GM12874 (cell line): ENCODE data around the gene YEATS2.

Source experiments
- TF ChIP-seq, protein P1 (sequence below): IDR thresholded peaks from 2 replicates; pipeline ENCODE4 v1.5.1; 2011; ENCODE audit warnings: low read depth, mild to moderate bottlenecking, control low read depth, low read length, moderate library complexity; ENCODE audit not compliant: insufficient read depth

The YEATS2 gene

DNA sequence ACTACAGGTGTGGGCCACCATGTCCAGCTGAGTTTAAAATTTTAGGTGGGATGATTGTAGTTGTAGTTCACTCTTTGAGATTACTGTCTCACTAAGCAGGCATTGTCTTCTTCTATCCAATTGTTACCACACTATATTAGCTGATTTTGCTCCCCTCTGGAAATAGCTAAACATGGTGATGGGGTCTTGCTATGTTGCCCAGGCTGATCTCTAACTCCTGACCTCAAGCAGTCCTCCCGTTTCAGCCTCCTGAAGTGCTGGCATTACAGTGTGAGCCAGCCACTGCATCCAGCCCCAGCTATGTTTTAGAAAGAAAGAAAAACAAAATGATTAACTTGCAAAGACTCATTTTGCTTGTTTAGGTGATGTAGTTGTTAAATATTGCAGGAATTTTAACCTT, 30.6 kb downstream of the YEATS2 start:
- TF ChIP-seq, protein P1, sequence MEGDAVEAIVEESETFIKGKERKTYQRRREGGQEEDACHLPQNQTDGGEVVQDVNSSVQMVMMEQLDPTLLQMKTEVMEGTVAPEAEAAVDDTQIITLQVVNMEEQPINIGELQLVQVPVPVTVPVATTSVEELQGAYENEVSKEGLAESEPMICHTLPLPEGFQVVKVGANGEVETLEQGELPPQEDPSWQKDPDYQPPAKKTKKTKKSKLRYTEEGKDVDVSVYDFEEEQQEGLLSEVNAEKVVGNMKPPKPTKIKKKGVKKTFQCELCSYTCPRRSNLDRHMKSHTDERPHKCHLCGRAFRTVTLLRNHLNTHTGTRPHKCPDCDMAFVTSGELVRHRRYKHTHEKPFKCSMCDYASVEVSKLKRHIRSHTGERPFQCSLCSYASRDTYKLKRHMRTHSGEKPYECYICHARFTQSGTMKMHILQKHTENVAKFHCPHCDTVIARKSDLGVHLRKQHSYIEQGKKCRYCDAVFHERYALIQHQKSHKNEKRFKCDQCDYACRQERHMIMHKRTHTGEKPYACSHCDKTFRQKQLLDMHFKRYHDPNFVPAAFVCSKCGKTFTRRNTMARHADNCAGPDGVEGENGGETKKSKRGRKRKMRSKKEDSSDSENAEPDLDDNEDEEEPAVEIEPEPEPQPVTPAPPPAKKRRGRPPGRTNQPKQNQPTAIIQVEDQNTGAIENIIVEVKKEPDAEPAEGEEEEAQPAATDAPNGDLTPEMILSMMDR = no peak

DNA sequence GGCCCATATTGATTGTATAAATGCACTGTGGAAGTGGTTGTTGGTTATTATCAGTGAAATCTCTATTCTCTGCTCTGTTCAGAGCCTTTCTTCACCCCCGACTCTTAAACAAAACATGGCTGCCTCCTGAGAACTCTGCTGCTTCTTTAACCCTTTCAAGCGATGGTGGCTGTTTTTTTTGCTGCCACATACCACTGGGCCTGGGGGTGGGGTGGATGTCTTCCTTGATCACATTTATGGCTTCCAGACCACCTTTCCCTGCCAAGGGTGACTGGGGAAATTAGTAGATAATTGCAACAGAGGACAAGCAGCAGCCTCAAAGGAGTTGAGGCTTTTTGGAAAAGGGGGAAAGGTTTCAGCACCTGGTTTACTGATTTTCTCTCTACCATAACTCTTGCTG, 32.8 kb downstream of the YEATS2 start:
- TF ChIP-seq, protein P1 = no peak

DNA sequence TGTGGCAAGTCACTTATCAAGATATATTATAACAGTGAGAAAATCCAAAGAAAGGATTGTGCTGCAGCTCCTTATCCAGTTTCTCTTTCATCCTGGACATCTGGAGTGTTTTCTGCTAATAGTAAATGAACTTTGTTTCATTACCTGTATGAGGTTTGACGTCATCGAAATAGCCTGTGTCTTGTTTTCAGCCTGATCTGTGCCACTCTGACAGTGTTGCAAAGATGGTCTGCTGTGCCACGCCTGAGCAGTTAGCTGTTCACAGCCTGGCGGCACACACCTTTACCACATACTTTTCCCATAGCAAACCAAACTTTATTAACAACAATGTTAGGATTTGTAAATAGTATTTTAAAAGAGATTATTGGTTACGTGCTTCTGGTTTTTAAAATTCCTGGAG, 34.0 kb downstream of the YEATS2 start:
- TF ChIP-seq, protein P1 = no peak

DNA sequence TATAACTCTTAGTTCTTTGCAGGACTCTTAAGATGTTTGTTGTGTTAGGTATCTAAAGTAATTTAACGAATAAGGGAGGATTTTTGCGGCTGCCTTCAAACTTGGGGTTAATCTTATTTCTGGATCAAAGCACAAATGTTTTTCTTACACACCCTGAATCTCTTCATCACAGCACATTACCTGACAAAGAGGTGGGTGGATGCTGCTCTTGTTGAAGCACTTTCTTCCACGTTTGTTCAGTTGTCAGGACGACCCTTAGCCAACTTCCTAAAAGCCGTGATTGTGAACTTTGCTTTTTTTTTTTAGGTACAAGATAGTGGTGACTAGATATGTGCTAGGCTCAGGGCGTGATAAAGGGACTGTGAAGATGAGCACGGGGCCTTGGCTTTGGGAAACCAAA, 36.0 kb downstream of the YEATS2 start:
- TF ChIP-seq, protein P1 = no peak

DNA sequence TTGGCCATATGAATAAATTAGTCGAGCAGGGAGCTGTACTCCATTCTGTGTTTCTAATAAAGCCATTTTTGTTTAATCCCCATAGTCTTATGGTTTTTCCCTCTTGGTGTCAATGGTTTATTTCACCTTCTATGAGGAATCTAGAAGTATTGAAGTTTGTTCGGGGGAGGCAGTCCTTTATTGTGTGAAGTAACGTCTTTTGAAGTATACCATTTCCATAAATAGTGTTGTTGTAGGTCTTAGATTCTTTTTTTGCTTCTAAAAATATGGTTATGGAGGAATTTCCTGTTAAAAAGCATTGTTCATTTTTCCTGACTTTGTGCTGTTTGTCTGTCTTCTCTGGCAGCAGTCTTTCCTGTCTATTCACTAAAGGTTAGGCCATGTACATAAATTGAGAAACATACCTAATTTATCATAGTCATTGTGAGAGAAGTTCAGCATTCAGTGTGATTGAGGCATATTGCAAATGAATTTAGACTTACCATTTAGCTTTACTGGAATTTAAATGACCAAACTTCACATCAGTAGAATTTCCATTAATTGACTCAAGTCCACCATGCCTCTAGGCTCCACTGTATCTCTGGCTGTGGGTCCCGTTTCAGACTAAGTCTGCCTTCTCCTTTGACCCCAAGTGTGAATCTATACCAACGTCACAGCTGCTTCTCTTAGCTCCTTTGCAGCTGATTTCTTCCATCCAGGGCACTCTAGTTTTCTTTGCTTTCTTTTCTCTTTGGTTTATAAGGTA, 37.3 kb downstream of the YEATS2 start:
- TF ChIP-seq, protein P1 = no peak

DNA sequence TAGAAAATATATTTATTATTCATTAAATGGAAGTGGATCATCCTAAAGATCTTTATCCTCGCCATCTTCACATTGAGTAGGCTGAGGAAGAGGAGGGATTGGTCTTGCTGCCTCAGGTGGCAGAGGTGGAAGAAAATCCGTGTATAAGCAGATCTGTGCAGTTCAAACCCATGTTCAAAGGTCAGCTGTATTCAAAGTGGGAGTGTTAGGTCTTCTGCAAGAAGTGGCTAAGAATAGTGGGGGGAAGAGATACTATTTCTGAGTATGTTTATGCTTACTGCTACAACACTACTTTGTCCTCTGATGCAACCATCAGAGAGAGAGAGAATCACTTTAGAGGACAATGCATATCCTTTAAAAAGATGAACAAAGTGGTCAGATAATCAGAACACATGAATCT, 39.5 kb downstream of the YEATS2 start:
- TF ChIP-seq, protein P1 = no peak

DNA sequence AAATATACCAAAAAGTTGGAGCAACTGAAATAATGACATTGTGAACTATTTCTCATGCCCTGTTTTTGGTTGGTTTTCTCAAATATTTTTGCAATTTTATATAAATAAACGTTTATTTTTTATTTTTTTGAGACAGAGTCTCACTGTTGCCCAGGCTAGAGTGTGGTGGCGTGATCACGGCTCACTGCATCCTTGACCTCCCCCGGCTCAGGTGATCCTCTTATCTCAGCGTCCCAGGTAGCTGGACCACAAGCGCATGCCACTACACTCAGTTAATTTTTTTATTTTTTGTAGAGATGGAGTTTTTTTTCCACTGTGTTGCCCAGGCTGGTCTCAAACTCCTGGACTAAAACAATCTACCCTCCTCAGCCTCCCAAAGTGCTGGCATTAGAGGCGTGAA, 45.6 kb downstream of the YEATS2 start:
- TF ChIP-seq, protein P1 = no peak
